OCI-LY7 (cell line): ENCODE measurements around the gene MMD. TPM values are rescaled to one million over a fixed set of nuclear protein-coding genes. Genes with fewer than 3 reads are reported as not detected.

Source experiments
- BruUV-seq: library from RNA; stranded (reverse); fragments of 400-500 nt; replicated peaks from 2 replicates; lab custom pipeline; 2021; lab: Mats Ljungman, UMichigan
- CTCF ChIA-PET: fragments of 300-600 bp; sonication (Branson Sonifier 250); formaldehyde crosslinking; loops from one replicate; lab custom pipeline; 2022; ENCODE audit warnings: antibody characterized with exemption; ENCODE audit not compliant: unreplicated experiment; lab: Charles Lee
- POLR2A ChIA-PET: fragments of 300-600 bp; sonication (Branson Sonifier 250); formaldehyde crosslinking; loops from one replicate; lab custom pipeline; 2022; ENCODE audit warnings: antibody characterized with exemption; lab: Charles Lee
- DNase-seq: peaks from one replicate; pipeline ENCODE4 v3.0.0-alpha.2; 2015; ENCODE audit warnings: low spot score
- H2AFZ ChIP-seq: fragments of 200-600 bp; sonication (generic), shearing (Covaris generic); 2 replicates; pipeline ENCODE4 v1.6.1; 2014; ENCODE audit warnings: mild to moderate bottlenecking, antibody characterized with exemption, low read length, moderate library complexity
- H3K27ac ChIP-seq: fragments of 200-600 bp; sonication (generic); 2 replicates; pipeline ENCODE4 v1.5.1; 2014; ENCODE audit warnings: mixed run types, low read depth, mild to moderate bottlenecking, moderate library complexity, low read length, inconsistent platforms; ENCODE audit not compliant: poor library complexity, severe bottlenecking
- H3K36me3 ChIP-seq: fragments of 200-600 bp; sonication (generic); 2 replicates; pipeline ENCODE4 v1.6.1; 2014; ENCODE audit warnings: mild to moderate bottlenecking, antibody characterized with exemption, low read length, moderate library complexity, mixed read lengths; ENCODE audit not compliant: insufficient read depth
- H3K4me1 ChIP-seq: fragments of 200-600 bp; sonication (generic); 2 replicates; pipeline ENCODE4 v1.5.1; 2014; ENCODE audit warnings: mild to moderate bottlenecking, low read length; ENCODE audit not compliant: insufficient read depth, poor library complexity, severe bottlenecking
- H3K4me2 ChIP-seq: fragments of 200-600 bp; sonication (generic); 2 replicates; pipeline ENCODE4 v1.6.1; 2014; ENCODE audit warnings: mild to moderate bottlenecking, low read length
- H3K4me3 ChIP-seq: fragments of 200-600 bp; sonication (generic); 2 replicates; pipeline ENCODE4 v1.5.1; 2014; ENCODE audit warnings: mild to moderate bottlenecking, low read depth, low read length; ENCODE audit not compliant: poor library complexity, severe bottlenecking
- H3K79me2 ChIP-seq: fragments of 200-600 bp; sonication (generic); 2 replicates; pipeline ENCODE4 v1.6.1; 2016; ENCODE audit warnings: low read depth, mild to moderate bottlenecking, low read length, moderate library complexity, mixed read lengths; ENCODE audit not compliant: insufficient read depth
- H3K9me2 ChIP-seq: fragments of 200-600 bp; sonication (generic); 2 replicates; pipeline ENCODE4 v1.6.1; 2016; ENCODE audit warnings: mild to moderate bottlenecking, low read length, mixed read lengths; ENCODE audit not compliant: insufficient read depth
- H3K9me3 ChIP-seq: fragments of 200-600 bp; sonication (generic); 2 replicates; pipeline ENCODE4 v1.6.1; 2014; ENCODE audit warnings: mild to moderate bottlenecking, mixed run types, low read length, mixed read lengths
- H4K20me1 ChIP-seq: fragments of 200-600 bp; sonication (generic); 2 replicates; pipeline ENCODE4 v1.6.1; 2014; ENCODE audit warnings: mild to moderate bottlenecking, antibody characterized with exemption, low read length, moderate library complexity, mixed read lengths; ENCODE audit not compliant: insufficient read depth
- CTCF ChIP-seq: fragments of 200-600 bp; sonication (generic); conservative IDR thresholded peaks from 2 replicates; pipeline ENCODE4 v1.5.1; 2014; ENCODE audit warnings: mild to moderate bottlenecking, antibody characterized with exemption, low read length, moderate library complexity, mixed read lengths
- EZH2phosphoT487 ChIP-seq: fragments of 200-600 bp; sonication (generic); IDR thresholded peaks from 2 replicates; pipeline ENCODE4 v1.6.1; 2018; ENCODE audit warnings: low read depth, borderline replicate concordance, mild to moderate bottlenecking, mixed run types, antibody characterized with exemption, low read length, moderate library complexity, mixed read lengths
- intact Hi-C: fragments of 100-400 bp; cut with micrococcal nuclease; formaldehyde crosslinking; loops from one replicate; pipeline ENCODE4 v1.10.0; 2022; ENCODE audit not compliant: unreplicated experiment
- total RNA-seq, 2 experiments: library from RNA; depleted of rRNA in 1 of 2; stranded (reverse); fragments of >200 nt in 1 of 2; shearing (Covaris generic) in 1 of 2; gene quantifications; 2 replicates each; pipeline ENCODE4 v1.2.3, GENCODE V29; 2014 to 2022

MMD gene
- total RNA-seq, 2 experiments from 2014 or later: 42.7 to 43.8 TPM

DNA sequence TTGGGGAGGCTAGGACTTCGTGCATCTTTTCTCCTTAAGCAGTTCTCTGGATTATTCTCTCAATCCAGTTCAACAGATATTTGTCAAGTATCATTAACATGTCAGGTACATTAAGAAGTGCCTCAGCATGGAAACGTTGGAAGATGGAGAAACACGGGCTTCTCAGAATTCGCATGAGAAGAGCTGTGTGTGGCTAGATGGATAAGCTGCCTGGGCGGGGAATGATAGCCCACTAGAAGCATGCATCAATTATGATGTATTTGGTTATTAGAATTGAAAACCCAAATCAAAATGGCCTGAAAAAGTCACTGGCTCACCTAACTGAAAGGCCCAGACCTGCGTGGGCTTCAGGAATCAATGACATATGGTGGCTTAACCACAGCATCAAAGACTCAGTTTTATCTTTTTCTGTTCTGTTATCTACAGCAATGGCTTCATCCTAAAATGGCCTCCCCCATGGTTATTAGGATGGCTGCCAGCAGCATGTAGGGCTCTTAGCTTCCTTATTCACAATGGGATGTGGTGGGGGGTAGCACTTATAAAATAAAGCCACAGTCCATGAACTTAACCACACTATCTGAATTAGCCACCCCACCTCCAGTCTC lies 43.9 kb downstream of the MMD start:
- no peak overlapping the region for H2AFZ ChIP-seq
- no TSS peak for BruUV-seq
- TF ChIP-seq CTCF: no peak
- no peak for TF ChIP-seq EZH2phosphoT487

GRCh38 chr17:55368706-55369105 lies 52.9 kb downstream of the MMD start:
- H3K4me1 ChIP-seq: no peaks in the 10 kb centered on the region
- no peak overlapping the region for H3K27ac ChIP-seq
- H3K9me2 ChIP-seq: no peaks in the 10 kb centered on the region
- H3K9me3 ChIP-seq: no peaks in the 10 kb centered on the region
- TF ChIP-seq CTCF (no peak), EZH2phosphoT487 (no peak)
- intact Hi-C loops: no loop called here
- no TSS peak for BruUV-seq
- no peak overlapping the region for H3K4me2 ChIP-seq
- H3K36me3 ChIP-seq: no peaks in the 10 kb centered on the region
- H3K4me3 ChIP-seq: no peak overlapping the region
- no peaks in the 10 kb centered on the region for H3K79me2 ChIP-seq
- ChIA-PET CTCF (no interaction called here), POLR2A (interaction anchor here (0.6 kb wide), 1 partner anchor 243 kb away, joined by 3 read pairs; no protein-coding TSS in a partner anchor)
- no peak for DNase-seq
- H4K20me1 ChIP-seq: no peaks in the 10 kb centered on the region
- H2AFZ ChIP-seq: no peak overlapping the region

More for the DNA sequence above, 43.9 kb downstream of the MMD start:
- ChIA-PET POLR2A (interaction anchor here (0.9 kb wide), 1 partner anchor 17 kb away, joined by 3 read pairs; no protein-coding TSS in a partner anchor), CTCF (no interaction called here)
- Histone ChIP-seq H3K79me2 (no peaks in the 10 kb centered on the region), H4K20me1 (no peaks in the 10 kb centered on the region), H3K4me3 (no peak overlapping the region), H3K27ac (no peak overlapping the region), H3K36me3 (no peaks in the 10 kb centered on the region), H3K9me3 (no peaks in the 10 kb centered on the region), H3K4me2 (no peak overlapping the region), H3K4me1 (no peaks in the 10 kb centered on the region), H3K9me2 (no peaks in the 10 kb centered on the region)
- intact Hi-C loops: no loop called here
- DNase-seq: no peak

- Histone ChIP-seq H3K36me3 (no peaks in the 10 kb centered on the region), H3K9me3 (peaks cover 9% of the 10 kb centered on the region; the same call in 1 of the 2 replicates), H3K4me3 (no peak overlapping the region), H3K9me2 (no peaks in the 10 kb centered on the region), H4K20me1 (no peaks in the 10 kb centered on the region), H3K79me2 (no peaks in the 10 kb centered on the region), H3K4me2 (no peak overlapping the region), H3K4me1 (no peaks in the 10 kb centered on the region), H2AFZ (no peak overlapping the region), H3K27ac (no peak overlapping the region)
- TF ChIP-seq CTCF: no peak
- TF ChIP-seq EZH2phosphoT487: no peak
- ChIA-PET CTCF (no interaction called here), POLR2A (interaction anchor here (1.1 kb wide), 1 partner anchor 9 kb away, joined by 3 read pairs; no protein-coding TSS in a partner anchor)
- no peak for DNase-seq
- intact Hi-C loops: no loop called here
- BruUV-seq: no TSS peak
Observed at GRCh38 chr17:55366020-55366481, 55.6 kb downstream of the MMD start.
